HEK293T (cell line): ENCODE data around the gene HNRNPAB.

ENCODE experiments used
- CTCF ChIA-PET: fragments of 350-600 bp; formaldehyde crosslinking; extraction: SDS; loops from one replicate; lab custom pipeline; 2021; ENCODE audit warnings: antibody characterized with exemption, inconsistent platforms; lab: Yijun Ruan, JAX
- POLR2A ChIA-PET: fragments of 350-600 bp; formaldehyde crosslinking; extraction: SDS; loops from one replicate; lab custom pipeline; 2020; ENCODE audit warnings: antibody characterized with exemption, inconsistent platforms; lab: Yijun Ruan, JAX
- DNase-seq: peaks from one replicate; pipeline ENCODE4 v3.0.0; 2012; ENCODE audit warnings: mixed read lengths; ENCODE audit errors: extremely low spot score
- ARNT ChIP-seq: fragments of 450-650 bp; IDR thresholded peaks from 2 replicates; pipeline ENCODE4 v1.6.1; 2017; ENCODE audit warnings: mild to moderate bottlenecking
- BHLHE40 ChIP-seq: fragments of 450-650 bp; IDR thresholded peaks from 2 replicates; pipeline ENCODE4 v1.6.1; 2016; ENCODE audit warnings: mild to moderate bottlenecking, moderate library complexity, borderline replicate concordance
- CTBP1 ChIP-seq: fragments of 450-650 bp; IDR thresholded peaks from 2 replicates; pipeline ENCODE4 v1.6.1; 2016; ENCODE audit warnings: borderline replicate concordance
- ELF4 ChIP-seq: fragments of 450-650 bp; IDR thresholded peaks from 2 replicates; pipeline ENCODE4 v1.6.1; 2017; ENCODE audit warnings: antibody characterized with exemption
- FOXA1 ChIP-seq: fragments of 450-650 bp; IDR thresholded peaks from 2 replicates; pipeline ENCODE4 v1.6.1; 2016; ENCODE audit warnings: mild to moderate bottlenecking
- FOXK2 ChIP-seq: fragments of 450-650 bp; IDR thresholded peaks from 2 replicates; pipeline ENCODE4 v1.6.1; 2016; ENCODE audit warnings: mild to moderate bottlenecking
- FOXM1 ChIP-seq: fragments of 450-650 bp; IDR thresholded peaks from 2 replicates; pipeline ENCODE4 v1.6.1; 2017; ENCODE audit warnings: mild to moderate bottlenecking, borderline replicate concordance
- HDGF ChIP-seq: fragments of 450-650 bp; IDR thresholded peaks from 2 replicates; pipeline ENCODE4 v1.6.1; 2017; ENCODE audit warnings: antibody characterized with exemption, borderline replicate concordance
- L3MBTL2 ChIP-seq: fragments of 450-650 bp; conservative IDR thresholded peaks from 2 replicates; pipeline ENCODE4 v1.6.1; 2016; ENCODE audit warnings: mild to moderate bottlenecking
- LEF1 ChIP-seq: fragments of 450-650 bp; IDR thresholded peaks from 2 replicates; pipeline ENCODE4 v1.6.1; 2017; ENCODE audit warnings: mild to moderate bottlenecking, borderline replicate concordance
- NFRKB ChIP-seq: fragments of 450-650 bp; IDR thresholded peaks from 2 replicates; pipeline ENCODE4 v1.6.1; 2016; ENCODE audit warnings: mild to moderate bottlenecking, moderate library complexity
- SP1 ChIP-seq: fragments of 450-650 bp; IDR thresholded peaks from 2 replicates; pipeline ENCODE4 v1.6.1; 2017
- SUZ12 ChIP-seq: fragments of 450-650 bp; IDR thresholded peaks from 2 replicates; pipeline ENCODE4 v1.6.1; 2016; ENCODE audit warnings: mild to moderate bottlenecking
- TARDBP ChIP-seq: fragments of 450-650 bp; IDR thresholded peaks from 2 replicates; pipeline ENCODE4 v1.6.1; 2016
- ZNF384 ChIP-seq: fragments of 450-650 bp; IDR thresholded peaks from 2 replicates; pipeline ENCODE4 v1.6.1; 2016
- TF ChIP-seq, protein P1 (sequence below): fragments of 450-650 bp; IDR thresholded peaks from 2 replicates; pipeline ENCODE4 v1.6.1; 2016

The HNRNPAB gene

GRCh38 chr5:178163772-178164735 is 40.3 kb upstream of the HNRNPAB start:
- TF ChIP-seq ELF4 (no peak), CTBP1 (no peak), TARDBP (no peak), FOXM1 (no peak), LEF1 (no peak), SUZ12 (no peak), L3MBTL2 (peak; percentile 77), FOXA1 (no peak)
- TF ChIP-seq, protein P1, sequence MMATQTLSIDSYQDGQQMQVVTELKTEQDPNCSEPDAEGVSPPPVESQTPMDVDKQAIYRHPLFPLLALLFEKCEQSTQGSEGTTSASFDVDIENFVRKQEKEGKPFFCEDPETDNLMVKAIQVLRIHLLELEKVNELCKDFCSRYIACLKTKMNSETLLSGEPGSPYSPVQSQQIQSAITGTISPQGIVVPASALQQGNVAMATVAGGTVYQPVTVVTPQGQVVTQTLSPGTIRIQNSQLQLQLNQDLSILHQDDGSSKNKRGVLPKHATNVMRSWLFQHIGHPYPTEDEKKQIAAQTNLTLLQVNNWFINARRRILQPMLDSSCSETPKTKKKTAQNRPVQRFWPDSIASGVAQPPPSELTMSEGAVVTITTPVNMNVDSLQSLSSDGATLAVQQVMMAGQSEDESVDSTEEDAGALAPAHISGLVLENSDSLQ: peak; percentile 76
- ChIA-PET POLR2A (no interaction called here), CTCF (interaction anchor here (0.7 kb wide), 1 partner anchor 97 kb away, joined by 3 read pairs; no protein-coding TSS in a partner anchor)
- peak; percentile 94 for DNase-seq

GRCh38 chr5:178165581-178165980 is 38.8 kb upstream of the HNRNPAB start:
- POLR2A ChIA-PET: no interaction called here

GRCh38 chr5:178170455-178170854 is 33.9 kb upstream of the HNRNPAB start:
- CTCF ChIA-PET: no interaction called here
- DNase-seq: no peak
- POLR2A ChIA-PET: no interaction called here
- no peak for TF ChIP-seq L3MBTL2
- TF ChIP-seq HDGF: no peak
- no peak for TF ChIP-seq NFRKB

More at GRCh38 chr5:178165581-178165980, 38.8 kb upstream of the HNRNPAB start:
- DNase-seq: no peak
- TF ChIP-seq L3MBTL2: no peak
- no peak for TF ChIP-seq BHLHE40
- no peak for TF ChIP-seq FOXA1
- TF ChIP-seq CTBP1: no peak
- TF ChIP-seq SP1: no peak
- TF ChIP-seq SUZ12: no peak
- TF ChIP-seq NFRKB: no peak
- no peak for TF ChIP-seq LEF1
- TF ChIP-seq ARNT: no peak
- no peak for TF ChIP-seq TARDBP
- TF ChIP-seq, protein P1: no peak
- no peak for TF ChIP-seq FOXK2
- no peak for TF ChIP-seq ZNF384
- no peak for TF ChIP-seq FOXM1
- TF ChIP-seq ELF4: no peak
- TF ChIP-seq HDGF: no peak
- CTCF ChIA-PET: no interaction called here

- POLR2A ChIA-PET: no interaction called here
Observed at GRCh38 chr5:178174456-178174855, 29.9 kb upstream of the HNRNPAB start.

GRCh38 chr5:178176791-178177190 is 27.5 kb upstream of the HNRNPAB start:
- no peak for DNase-seq
- POLR2A ChIA-PET: interaction anchor here (2.1 kb wide), 1 partner anchor 28 kb away, joined by 7 read pairs; the partner anchor contains the start of gene HNRNPAB
- CTCF ChIA-PET: no interaction called here
- TF ChIP-seq LEF1 (no peak), L3MBTL2 (no peak), ARNT (no peak), FOXM1 (no peak), NFRKB (no peak), BHLHE40 (no peak), CTBP1 (no peak), FOXA1 (no peak), HDGF (no peak), TARDBP (no peak), SP1 (no peak), SUZ12 (no peak), ELF4 (no peak), FOXK2 (no peak), ZNF384 (no peak)
- TF ChIP-seq, protein P1: no peak

More at GRCh38 chr5:178174456-178174855, 29.9 kb upstream of the HNRNPAB start:
- DNase-seq: no peak
- no peak for TF ChIP-seq HDGF
- TF ChIP-seq FOXA1: no peak
- TF ChIP-seq L3MBTL2: no peak
- TF ChIP-seq TARDBP: no peak
- no peak for TF ChIP-seq BHLHE40
- TF ChIP-seq SP1: no peak
- no peak for TF ChIP-seq LEF1
- no peak for TF ChIP-seq ARNT
- TF ChIP-seq ELF4: no peak
- TF ChIP-seq SUZ12: no peak
- TF ChIP-seq, protein P1: no peak
- no peak for TF ChIP-seq NFRKB
- CTCF ChIA-PET: interaction anchor here (1.0 kb wide), 1 partner anchor 99 kb away, joined by 4 read pairs; no protein-coding TSS in a partner anchor
